ENCODE data around the gene PRKAG2. TPM values are rescaled to one million over a fixed set of nuclear protein-coding genes. Genes with fewer than 3 reads are reported as not detected.
"Not testable (repeated sequence)": the region's sequence is repeated elsewhere in the genome, so short reads cannot be mapped to it uniquely, and the experiment has no call there.

The PRKAG2 gene
- total RNA-seq, 2 experiments from 2014 or later: 39.3 to 42.3 TPM

DNA sequence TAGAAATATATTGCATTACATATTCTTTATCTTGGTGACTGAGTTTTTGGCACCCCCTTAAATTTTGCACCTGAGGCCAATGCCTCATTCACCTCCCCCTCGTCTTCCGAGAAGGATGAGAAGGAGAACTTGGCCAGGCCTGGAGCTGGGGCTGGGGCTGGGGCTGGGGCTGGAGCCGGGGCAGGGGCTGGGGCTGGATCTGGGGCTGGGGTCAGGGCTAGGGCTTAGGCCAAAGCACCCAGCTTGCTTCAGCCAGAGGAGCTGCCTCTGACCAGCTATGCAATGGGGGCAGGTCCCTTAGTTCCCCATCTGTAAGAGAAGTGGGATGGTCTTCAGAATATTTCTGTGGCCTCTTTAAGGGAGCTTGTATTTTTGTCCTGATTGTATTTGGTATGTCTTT is 3.8 kb upstream of the PRKAG2 start:
- H3K4me3 Mint-ChIP-seq: peak overlapping the region; percentile 32
- TF ChIP-seq, protein P1, sequence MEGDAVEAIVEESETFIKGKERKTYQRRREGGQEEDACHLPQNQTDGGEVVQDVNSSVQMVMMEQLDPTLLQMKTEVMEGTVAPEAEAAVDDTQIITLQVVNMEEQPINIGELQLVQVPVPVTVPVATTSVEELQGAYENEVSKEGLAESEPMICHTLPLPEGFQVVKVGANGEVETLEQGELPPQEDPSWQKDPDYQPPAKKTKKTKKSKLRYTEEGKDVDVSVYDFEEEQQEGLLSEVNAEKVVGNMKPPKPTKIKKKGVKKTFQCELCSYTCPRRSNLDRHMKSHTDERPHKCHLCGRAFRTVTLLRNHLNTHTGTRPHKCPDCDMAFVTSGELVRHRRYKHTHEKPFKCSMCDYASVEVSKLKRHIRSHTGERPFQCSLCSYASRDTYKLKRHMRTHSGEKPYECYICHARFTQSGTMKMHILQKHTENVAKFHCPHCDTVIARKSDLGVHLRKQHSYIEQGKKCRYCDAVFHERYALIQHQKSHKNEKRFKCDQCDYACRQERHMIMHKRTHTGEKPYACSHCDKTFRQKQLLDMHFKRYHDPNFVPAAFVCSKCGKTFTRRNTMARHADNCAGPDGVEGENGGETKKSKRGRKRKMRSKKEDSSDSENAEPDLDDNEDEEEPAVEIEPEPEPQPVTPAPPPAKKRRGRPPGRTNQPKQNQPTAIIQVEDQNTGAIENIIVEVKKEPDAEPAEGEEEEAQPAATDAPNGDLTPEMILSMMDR (IDR thresholded peaks at IDR 0.05): no peak
- Histone ChIP-seq H3K36me3 (ENCODE audit: insufficient read depth, low read length) (no peaks in the 10 kb centered on the region), H3K4me3 (ENCODE audit: low read length) (no peak overlapping the region), H3K27ac (ENCODE audit: low read depth in 1 of 2, low read length in 2 of 2) (no peak overlapping the region), H3K4me1 (ENCODE audit: insufficient read depth, low read length) (peaks cover 10% of the 10 kb centered on the region), H3K9me3 (ENCODE audit: control insufficient read depth in 1 of 2, insufficient read depth in 1 of 2, low read length in 2 of 2) (no peaks in the 10 kb centered on the region), H3K27me3 (ENCODE audit: control insufficient read depth in 1 of 2, insufficient read depth in 2 of 2, low read length in 2 of 2) (no peaks in the 10 kb centered on the region)
- H3K4me1 Mint-ChIP-seq (ENCODE audit: low read depth): peaks cover 7% of the 10 kb centered on the region
- H3K27me3 Mint-ChIP-seq: peaks cover 4% of the 10 kb centered on the region
- ChIA-PET CTCF (interaction anchor here (0.6 kb wide), 1 partner anchor 218 kb away, joined by 3 read pairs; no protein-coding TSS in a partner anchor), POLR2A (no interaction called here)
- peaks cover 10% of the 10 kb centered on the region for H3K36me3 Mint-ChIP-seq (ENCODE audit: low read depth)
- no peak overlapping the region for H3K27ac Mint-ChIP-seq
- no peaks in the 10 kb centered on the region for H3K9me3 Mint-ChIP-seq
- no peak for DNase-seq
- intact Hi-C loops (cut with DNase I, micrococcal nuclease): loop anchor here in 1 of 2 experiments (5.0 kb wide), 1 partner anchor 52 kb away; no protein-coding TSS in a partner anchor
- ATAC-seq (ENCODE audit: poor library complexity): no peak

DNA sequence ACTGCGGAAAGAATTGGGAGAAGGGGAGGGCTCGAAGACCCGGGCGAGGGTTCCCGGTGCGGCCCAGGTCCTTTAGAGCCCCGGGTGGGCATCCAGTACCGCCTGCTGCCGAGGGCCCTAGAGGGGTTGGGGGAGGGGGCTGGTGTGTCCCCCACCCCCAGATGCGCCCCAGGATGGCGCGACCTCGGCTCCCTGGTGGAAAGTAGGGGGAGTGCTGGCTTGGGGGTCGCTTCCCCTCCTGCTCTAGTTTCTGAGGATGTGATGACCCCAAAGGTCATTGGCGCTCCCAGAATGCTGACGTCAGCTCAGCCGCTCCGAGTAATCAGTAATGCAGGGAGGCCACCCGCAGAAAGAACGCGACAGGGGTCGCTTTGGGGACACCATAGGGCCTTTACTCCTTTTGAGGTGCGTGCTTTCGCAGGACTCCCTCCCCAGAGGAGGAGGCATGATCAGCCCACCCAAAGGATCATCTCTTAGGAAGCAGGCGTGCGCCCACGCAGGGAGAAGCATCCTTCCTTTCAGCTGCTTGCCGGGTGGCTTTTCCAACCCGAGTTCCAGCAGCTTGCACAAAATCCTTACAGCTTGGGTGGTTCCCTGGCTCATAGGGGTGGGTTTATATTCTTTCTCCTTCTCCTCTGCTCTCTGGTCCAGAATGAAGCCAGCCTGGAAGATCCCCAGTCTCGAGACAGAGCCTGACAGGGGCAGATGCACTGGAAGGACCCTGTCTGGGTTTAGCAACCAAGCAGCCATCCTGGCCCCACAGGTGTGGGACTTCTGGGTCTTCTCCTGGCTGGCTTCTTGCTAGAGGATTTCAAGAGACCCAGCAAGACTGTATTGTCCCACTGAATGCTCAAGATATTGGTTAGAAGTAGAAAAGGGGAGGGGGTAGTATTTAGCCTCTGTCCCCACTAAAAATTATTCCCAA is 1.3 kb upstream of the PRKAG2 start:
- Mint-ChIP-seq H3K4me1 (ENCODE audit: low read depth) (peaks cover 23% of the 10 kb centered on the region), H3K36me3 (ENCODE audit: low read depth) (peaks cover 18% of the 10 kb centered on the region), H3K9me3 (no peaks in the 10 kb centered on the region), H3K4me3 (peak overlapping the region; percentile 74), H3K27me3 (no peaks in the 10 kb centered on the region), H3K27ac (peak overlapping the region; percentile 93)
- H3K27me3 ChIP-seq (ENCODE audit: control insufficient read depth in 1 of 2, insufficient read depth in 2 of 2, low read length in 2 of 2): no peaks in the 10 kb centered on the region
- CTCF ChIA-PET: no interaction called here
- intact Hi-C loops (cut with DNase I, micrococcal nuclease): loop anchor here (2.0 to 10.0 kb wide), 9 partner anchors 59 to 797 kb away; partner anchors contain the start of genes GALNT11 (in 1 of the 2), KMT2C (in 1 of the 2) and XRCC2 (in 1 of the 2)
- H3K9me3 ChIP-seq (ENCODE audit: control insufficient read depth in 1 of 2, insufficient read depth in 1 of 2, low read length in 2 of 2): no peaks in the 10 kb centered on the region
- no peak overlapping the region for H3K27ac ChIP-seq (ENCODE audit: low read depth in 1 of 2, low read length in 2 of 2)
- peaks cover 19% of the 10 kb centered on the region for H3K4me1 ChIP-seq (ENCODE audit: insufficient read depth, low read length)
- H3K4me3 ChIP-seq (ENCODE audit: low read length): peak overlapping the region; percentile 91
- DNase-seq: no peak
- POLR2A ChIA-PET: interaction anchor here (0.6 to 2.9 kb wide), 9 partner anchors 8 to 266 kb away, joined by 3 to 29 read pairs (median 4); no protein-coding TSS in a partner anchor
- no peak for ATAC-seq (ENCODE audit: poor library complexity)
- no peaks in the 10 kb centered on the region for H3K36me3 ChIP-seq (ENCODE audit: insufficient read depth, low read length)
- TF ChIP-seq, protein P1 (IDR thresholded peaks at IDR 0.05): no peak

DNA sequence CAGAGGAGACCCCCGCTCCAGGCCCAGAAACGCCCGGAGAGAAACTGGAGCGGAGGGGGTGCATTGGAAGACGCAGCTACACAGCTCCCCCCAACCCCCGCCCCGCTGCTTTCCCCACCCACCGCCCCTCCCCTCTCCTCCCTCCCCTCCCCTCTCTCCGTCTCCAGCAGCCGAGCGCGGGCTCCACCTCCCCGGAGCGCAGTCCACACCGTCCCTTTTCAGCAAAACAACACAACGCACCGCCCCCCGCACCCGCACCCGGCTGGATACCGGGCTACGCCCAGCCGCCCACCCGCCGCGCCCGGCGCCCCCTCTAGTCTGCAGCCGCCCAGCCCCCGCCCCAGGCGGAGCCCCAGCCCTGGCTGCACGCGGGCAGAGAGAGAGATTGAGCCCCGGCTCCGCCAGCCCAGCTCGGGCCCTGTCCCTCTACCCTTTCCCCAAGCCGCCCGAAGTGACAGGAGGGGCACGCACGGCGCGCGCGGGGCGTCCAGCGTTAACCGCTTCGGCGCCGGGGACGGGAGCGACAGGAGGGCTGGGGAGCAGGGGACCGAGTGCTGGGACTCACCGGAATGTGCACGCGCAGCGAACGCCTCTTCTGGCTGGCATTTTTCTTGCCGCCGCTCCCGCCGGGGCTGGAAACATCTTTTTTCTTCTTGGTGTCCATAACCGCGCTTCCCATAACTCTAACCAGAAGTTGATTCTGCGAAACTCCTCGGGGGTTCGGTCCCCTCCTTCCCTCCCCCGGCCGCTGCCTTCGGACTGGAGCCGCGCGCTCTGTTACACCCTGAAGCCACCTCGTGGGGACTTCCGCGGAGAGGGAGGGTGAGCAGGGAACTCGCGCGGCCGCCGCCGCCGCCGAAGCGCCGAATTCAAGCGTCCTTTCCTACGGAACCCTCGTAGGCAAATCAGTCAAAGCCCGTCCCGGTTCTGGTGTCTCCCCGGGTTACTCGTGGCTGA is 695 bp downstream of the PRKAG2 start:
- no peaks in the 10 kb centered on the region for H3K9me3 ChIP-seq (ENCODE audit: control insufficient read depth in 1 of 2, insufficient read depth in 1 of 2, low read length in 2 of 2)
- TF ChIP-seq, protein P1 (IDR thresholded peaks at IDR 0.05): no peak
- Mint-ChIP-seq H3K9me3 (no peaks in the 10 kb centered on the region), H3K36me3 (ENCODE audit: low read depth) (peaks cover 18% of the 10 kb centered on the region), H3K27me3 (no peaks in the 10 kb centered on the region), H3K27ac (peak overlapping the region; percentile 93), H3K4me1 (ENCODE audit: low read depth) (peaks cover 39% of the 10 kb centered on the region), H3K4me3 (peak overlapping the region; percentile 99)
- CTCF ChIA-PET: interaction anchor here (1.0 to 1.3 kb wide), 2 partner anchors 94 to 244 kb away, joined by 3 to 5 read pairs; no protein-coding TSS in a partner anchor
- peak overlapping the region; percentile 47 to 64 for H3K27ac ChIP-seq (ENCODE audit: low read depth in 1 of 2, low read length in 2 of 2)
- peaks cover 31% of the 10 kb centered on the region for H3K4me1 ChIP-seq (ENCODE audit: insufficient read depth, low read length)
- intact Hi-C loops (cut with DNase I, micrococcal nuclease): loop anchor here (2.0 to 10.0 kb wide), 10 partner anchors 61 to 799 kb away; partner anchors contain the start of genes GALNT11 (in 1 of the 2), KMT2C (in 1 of the 2) and XRCC2 (in 1 of the 2)
- H3K27me3 ChIP-seq (ENCODE audit: control insufficient read depth in 1 of 2, insufficient read depth in 2 of 2, low read length in 2 of 2): no peaks in the 10 kb centered on the region
- POLR2A ChIA-PET: interaction anchor here (0.9 to 2.9 kb wide), 17 partner anchors 10 to 356 kb away, joined by 3 to 29 read pairs (median 6); partner anchors contain the start of gene RHEB
- ATAC-seq (ENCODE audit: poor library complexity) (peak; percentile 54), DNase-seq (peak; percentile 58 to 84 (median 72))
- peak overlapping the region; percentile 91 for H3K4me3 ChIP-seq (ENCODE audit: low read length)
- H3K36me3 ChIP-seq (ENCODE audit: insufficient read depth, low read length): peaks cover 2% of the 10 kb centered on the region

DNA sequence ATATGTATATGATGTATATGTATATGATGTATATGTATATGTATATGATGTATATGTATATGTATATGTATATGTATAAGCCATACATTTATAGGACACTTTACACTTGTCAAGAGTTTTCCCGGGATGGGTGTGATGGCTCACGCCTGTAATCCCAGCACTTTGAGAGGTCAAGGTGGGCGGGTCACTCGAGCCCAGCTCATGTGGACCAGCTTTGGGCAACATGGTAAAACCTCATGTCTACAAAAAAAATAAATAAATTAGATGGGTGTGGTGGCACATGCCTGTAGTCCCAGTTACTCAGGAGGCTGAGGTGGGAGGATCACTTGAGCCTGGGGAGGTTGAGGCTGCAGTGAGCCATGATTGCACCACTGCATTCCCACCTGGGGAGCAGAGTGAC is 2.4 kb downstream of the PRKAG2 start:
- POLR2A ChIA-PET: interaction anchor here (1.0 kb wide), 1 partner anchor 92 kb away, joined by 4 read pairs; no protein-coding TSS in a partner anchor
- Mint-ChIP-seq H3K27ac (peak overlapping the region; percentile 93), H3K36me3 (ENCODE audit: low read depth) (peaks cover 18% of the 10 kb centered on the region), H3K4me1 (ENCODE audit: low read depth) (peaks cover 53% of the 10 kb centered on the region), H3K4me3 (peak overlapping the region; percentile 99)
- H3K9me3 Mint-ChIP-seq; H3K27me3 Mint-ChIP-seq; H3K27me3 ChIP-seq (ENCODE audit: control insufficient read depth in 1 of 2, insufficient read depth in 2 of 2, low read length in 2 of 2); H3K27ac ChIP-seq (ENCODE audit: low read depth in 1 of 2, low read length in 2 of 2); H3K36me3 ChIP-seq (ENCODE audit: insufficient read depth, low read length); H3K4me3 ChIP-seq (ENCODE audit: low read length); DNase-seq; H3K9me3 ChIP-seq (ENCODE audit: control insufficient read depth in 1 of 2, insufficient read depth in 1 of 2, low read length in 2 of 2); CTCF ChIA-PET; ATAC-seq (ENCODE audit: poor library complexity): not testable (repeated sequence)
- intact Hi-C loops (cut with DNase I, micrococcal nuclease): loop anchor here in 1 of 2 experiments (2.0 to 10.0 kb wide), 4 partner anchors 244 to 800 kb away; partner anchors contain the start of gene XRCC2
- H3K4me1 ChIP-seq (ENCODE audit: insufficient read depth, low read length): peaks cover 34% of the 10 kb centered on the region
